Activated CD4-positive, alpha-beta T cell treated with anti-CD3 and anti-CD28 coated beads for 24 hours (primary cell): ENCODE data around the gene SMYD1.

Experiments
- DNase-seq, 2 donors: peaks; one replicate each; pipeline ENCODE4 v3.0.0-alpha.2; 2020; ENCODE audit warnings: low read depth in 2 of 2

Gene SMYD1

GRCh38 chr2:88141952-88142351, 74.3 kb downstream of the SMYD1 start:
- no peak for DNase-seq

- no peak for DNase-seq
These were observed 76.6 kb downstream of the SMYD1 start for GRCh38 chr2:88144271-88144670.

DNA sequence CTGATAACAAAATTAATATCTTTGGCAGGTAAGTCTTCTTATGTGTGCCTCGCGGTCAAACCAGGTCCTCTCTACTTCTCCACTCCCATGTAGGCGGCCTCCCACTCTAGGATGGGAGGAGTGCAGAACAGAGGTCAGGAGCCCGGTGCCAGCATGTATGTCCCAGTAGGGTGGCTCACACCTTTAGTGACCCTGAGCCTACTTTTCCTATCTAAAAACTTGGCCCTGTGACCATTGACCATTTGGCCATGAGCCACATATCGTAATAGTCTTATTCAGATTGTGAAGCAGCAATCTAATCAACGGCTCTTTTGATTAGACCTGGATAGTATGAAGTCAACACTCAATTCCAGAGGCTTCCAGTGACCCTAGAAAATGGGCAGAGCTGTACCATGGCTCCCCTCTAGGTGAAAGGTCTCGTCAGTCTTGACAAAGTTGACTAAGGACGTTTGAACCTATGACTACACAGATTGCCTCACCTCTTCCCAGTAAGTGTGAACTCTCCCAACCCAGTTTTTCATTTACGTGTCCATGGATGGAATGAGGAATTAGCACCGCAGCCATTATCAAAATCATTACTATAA, 77.4 kb downstream of the SMYD1 start:
- DNase-seq: no peak

GRCh38 chr2:88146590-88146989, 79.0 kb downstream of the SMYD1 start:
- no peak for DNase-seq

DNA sequence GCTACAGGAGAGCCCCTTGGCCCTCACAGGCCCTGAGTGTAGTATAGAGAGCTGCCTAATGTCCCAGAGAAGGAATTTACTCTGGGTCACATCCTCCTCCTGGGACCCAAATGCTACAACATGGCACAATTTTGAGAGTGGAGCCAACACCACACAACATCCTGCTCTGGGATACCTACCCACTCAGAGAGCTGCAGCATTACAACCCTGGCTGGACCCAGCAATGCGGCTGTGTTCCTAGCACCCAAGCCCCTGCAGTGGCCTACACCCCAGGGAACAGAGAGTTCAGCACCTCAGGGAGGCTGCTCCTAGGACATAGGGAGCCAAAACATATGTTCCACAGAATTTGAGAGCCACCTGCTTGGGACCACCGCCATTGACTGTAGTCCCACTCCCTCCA, 79.5 kb downstream of the SMYD1 start:
- DNase-seq: no peak

DNA sequence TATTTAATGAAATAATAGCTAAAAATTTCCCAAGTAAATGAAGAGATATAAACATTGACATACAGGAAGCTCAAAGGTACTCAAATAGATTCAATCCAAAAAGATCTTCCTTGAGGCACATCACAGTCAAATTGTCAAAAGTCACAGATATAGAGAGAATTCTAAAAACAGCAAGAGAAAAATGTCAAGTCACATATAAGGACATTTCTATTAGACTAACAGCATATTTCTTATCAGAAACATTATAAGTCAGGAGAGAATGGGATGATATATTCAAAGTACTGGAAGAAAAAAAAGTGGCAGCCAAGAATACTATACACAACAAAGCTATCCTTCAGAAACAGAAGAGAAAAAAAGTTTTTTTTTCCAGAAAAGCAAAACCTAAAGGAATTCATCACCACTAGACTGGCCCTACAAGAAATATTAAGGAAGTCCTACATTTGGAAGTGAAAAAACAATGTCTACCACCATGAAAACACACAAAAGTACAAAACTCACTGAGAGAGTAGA, 81.4 kb downstream of the SMYD1 start:
- DNase-seq: no peak

DNA sequence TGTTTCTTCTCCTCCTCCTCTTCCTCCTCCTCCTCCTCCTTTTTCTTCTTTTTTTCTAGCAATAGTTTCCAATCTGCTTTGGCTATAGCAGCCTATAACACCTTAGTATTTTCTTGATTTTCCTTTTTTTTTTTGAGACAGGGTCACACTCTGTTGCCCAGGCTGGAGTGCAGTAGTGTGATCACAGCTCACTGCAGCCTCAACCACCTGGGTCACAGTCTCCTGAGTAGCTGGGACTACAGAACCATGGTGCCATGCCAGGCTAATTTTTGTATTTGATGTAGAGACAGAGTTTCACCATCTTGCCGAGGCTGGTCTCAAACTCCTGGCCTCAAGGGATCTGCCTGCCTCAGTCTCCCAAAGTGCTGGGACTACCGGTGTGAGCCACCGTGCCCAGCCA, 91.9 kb downstream of the SMYD1 start:
- no peak for DNase-seq

DNA sequence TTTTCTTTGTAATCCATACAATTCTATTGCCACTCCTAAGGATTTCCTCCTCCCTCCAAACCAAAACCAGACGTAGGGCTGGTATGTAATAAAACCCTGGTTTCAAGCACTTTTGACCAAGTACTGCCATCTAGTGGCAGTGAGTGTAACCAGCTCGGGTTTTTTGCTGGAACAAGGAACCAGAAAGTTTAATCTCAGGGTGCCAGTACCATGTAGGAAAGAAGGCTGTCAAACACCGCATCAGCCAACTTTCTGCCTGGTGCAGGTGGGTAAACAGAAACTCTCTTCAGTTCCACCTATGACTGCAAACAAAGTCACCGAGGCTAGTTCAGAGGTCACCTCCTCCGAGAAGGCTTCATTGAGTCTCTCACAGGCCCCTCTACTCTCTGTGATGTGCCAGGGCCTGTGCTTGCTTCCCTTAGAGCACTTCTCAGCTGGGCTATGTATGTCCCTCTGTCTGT, 92.4 kb downstream of the SMYD1 start:
- DNase-seq: peak; percentile 8 to 36

- DNase-seq: no peak
These were observed 92.9 kb downstream of the SMYD1 start for GRCh38 chr2:88160517-88160916.

DNA sequence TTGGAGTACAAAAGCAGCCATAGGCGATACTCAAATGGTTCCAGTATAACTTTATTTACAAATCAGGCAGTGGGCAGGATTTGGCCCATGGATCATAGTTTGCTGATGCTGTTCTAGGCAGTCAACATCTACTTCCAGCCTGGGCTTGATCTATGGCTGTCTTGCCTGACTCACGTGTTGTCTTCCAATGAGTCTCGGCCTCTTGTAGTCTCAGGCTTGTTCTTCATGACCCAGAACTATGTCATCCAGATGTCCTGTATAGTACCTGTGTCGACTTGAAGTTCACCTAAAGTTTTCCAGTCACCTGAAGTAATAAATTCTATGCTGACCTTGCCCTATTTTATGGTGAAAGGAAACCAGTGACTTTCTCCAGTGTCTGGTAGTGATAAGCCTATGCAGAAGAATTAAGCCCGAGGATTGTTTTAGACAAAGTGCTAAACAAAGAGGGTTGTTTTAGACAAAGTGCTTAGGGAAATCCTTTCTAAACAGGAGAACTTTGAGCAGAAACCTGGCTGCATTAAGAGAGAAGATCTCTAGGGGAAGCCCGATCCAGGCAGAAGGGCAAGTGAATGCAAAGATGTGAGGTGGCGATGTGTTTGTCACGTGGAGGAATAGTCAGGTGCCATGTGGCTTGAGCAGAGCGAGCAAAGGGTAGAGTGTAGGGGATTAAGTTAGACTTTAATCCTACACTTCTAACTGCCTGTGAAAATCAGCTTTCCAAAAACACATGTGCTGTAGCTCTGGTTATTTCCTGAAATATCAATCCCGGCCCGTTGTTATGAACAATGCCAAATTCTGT, 94.0 kb downstream of the SMYD1 start:
- DNase-seq: no peak
